BE2C (cell line): ENCODE results near the gene MSN.

Experiments used
- DNase-seq: peaks from one replicate; pipeline ENCODE4 v3.0.0-alpha.2; 2020
- H3K27me3 ChIP-seq: fragments of 250-450 bp; sonication (Bioruptor Pico); 2 replicates; pipeline ENCODE4 v1.5.1; 2020; ENCODE audit warnings: mild to moderate bottlenecking
- H3K36me3 ChIP-seq: fragments of 250-450 bp; sonication (Bioruptor Pico); 2 replicates; pipeline ENCODE4 v1.5.1; 2020; ENCODE audit warnings: mild to moderate bottlenecking
- H3K4me1 ChIP-seq: fragments of 250-450 bp; sonication (Bioruptor Pico); 2 replicates; pipeline ENCODE4 v1.5.1; 2020
- H3K4me3 ChIP-seq: 2 replicates; pipeline ENCODE4 v1.5.1; 2011; ENCODE audit warnings: low read depth, low read length
- H3K9me3 ChIP-seq: fragments of 250-450 bp; sonication (Bioruptor Pico); 2 replicates; pipeline ENCODE4 v1.5.1; 2020
- TF ChIP-seq, protein P1 (sequence below): IDR thresholded peaks from 2 replicates; pipeline ENCODE4 v1.5.1; 2012; ENCODE audit warnings: mild to moderate bottlenecking, low read depth, low read length

The MSN gene

GRCh38 chrX:65689377-65689776 lies 21.9 kb downstream of the MSN start:
- H3K9me3 ChIP-seq = no peaks in the 10 kb centered on the region

GRCh38 chrX:65690057-65690855 lies 22.8 kb downstream of the MSN start:
- Histone ChIP-seq H3K36me3 (no peaks in the 10 kb centered on the region), H3K9me3 (no peaks in the 10 kb centered on the region), H3K27me3 (no peaks in the 10 kb centered on the region), H3K4me3 (no peak overlapping the region), H3K4me1 (no peaks in the 10 kb centered on the region)
- DNase-seq = no peak
- TF ChIP-seq, protein P1, sequence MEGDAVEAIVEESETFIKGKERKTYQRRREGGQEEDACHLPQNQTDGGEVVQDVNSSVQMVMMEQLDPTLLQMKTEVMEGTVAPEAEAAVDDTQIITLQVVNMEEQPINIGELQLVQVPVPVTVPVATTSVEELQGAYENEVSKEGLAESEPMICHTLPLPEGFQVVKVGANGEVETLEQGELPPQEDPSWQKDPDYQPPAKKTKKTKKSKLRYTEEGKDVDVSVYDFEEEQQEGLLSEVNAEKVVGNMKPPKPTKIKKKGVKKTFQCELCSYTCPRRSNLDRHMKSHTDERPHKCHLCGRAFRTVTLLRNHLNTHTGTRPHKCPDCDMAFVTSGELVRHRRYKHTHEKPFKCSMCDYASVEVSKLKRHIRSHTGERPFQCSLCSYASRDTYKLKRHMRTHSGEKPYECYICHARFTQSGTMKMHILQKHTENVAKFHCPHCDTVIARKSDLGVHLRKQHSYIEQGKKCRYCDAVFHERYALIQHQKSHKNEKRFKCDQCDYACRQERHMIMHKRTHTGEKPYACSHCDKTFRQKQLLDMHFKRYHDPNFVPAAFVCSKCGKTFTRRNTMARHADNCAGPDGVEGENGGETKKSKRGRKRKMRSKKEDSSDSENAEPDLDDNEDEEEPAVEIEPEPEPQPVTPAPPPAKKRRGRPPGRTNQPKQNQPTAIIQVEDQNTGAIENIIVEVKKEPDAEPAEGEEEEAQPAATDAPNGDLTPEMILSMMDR = no peak

More at GRCh38 chrX:65689377-65689776, 21.9 kb downstream of the MSN start:
- Histone ChIP-seq H3K27me3 (no peaks in the 10 kb centered on the region), H3K4me1 (no peaks in the 10 kb centered on the region), H3K4me3 (no peak overlapping the region), H3K36me3 (no peaks in the 10 kb centered on the region)
- DNase-seq = no peak
- TF ChIP-seq, protein P1 = no peak

DNA sequence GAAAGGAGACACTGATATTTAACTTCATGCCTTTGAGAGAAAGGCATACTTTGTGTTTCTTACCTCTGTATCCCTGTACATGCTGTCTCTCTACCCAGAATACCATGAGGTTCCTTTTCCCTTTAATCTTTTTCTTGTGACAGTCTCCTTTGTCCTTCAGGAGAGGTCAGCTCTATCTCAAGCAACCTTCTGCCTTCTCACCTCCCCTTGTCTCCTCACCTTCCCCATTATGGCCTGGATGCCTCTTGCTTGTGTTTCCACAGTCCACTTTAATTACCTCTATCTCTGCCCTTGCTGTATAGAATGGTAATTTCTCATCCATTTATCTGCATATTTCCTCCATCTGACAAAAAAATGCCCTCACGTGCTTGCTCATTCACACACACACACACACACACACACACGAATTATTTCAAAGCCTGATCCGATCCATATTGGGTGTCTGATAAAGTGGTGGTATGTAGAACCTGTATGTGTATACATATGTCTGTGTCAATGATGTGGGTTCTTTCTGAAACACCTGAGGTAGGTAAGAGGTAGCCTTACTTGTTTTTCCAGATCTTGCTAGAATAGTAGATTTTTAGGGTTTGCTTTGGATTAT lies 28.5 kb downstream of the MSN start:
- no peaks in the 10 kb centered on the region for H3K4me1 ChIP-seq
- DNase-seq = no peak
- no peaks in the 10 kb centered on the region for H3K27me3 ChIP-seq
- TF ChIP-seq, protein P1 = no peak
- no peaks in the 10 kb centered on the region for H3K9me3 ChIP-seq
- H3K4me3 ChIP-seq = no peak overlapping the region
- H3K36me3 ChIP-seq = no peaks in the 10 kb centered on the region

DNA sequence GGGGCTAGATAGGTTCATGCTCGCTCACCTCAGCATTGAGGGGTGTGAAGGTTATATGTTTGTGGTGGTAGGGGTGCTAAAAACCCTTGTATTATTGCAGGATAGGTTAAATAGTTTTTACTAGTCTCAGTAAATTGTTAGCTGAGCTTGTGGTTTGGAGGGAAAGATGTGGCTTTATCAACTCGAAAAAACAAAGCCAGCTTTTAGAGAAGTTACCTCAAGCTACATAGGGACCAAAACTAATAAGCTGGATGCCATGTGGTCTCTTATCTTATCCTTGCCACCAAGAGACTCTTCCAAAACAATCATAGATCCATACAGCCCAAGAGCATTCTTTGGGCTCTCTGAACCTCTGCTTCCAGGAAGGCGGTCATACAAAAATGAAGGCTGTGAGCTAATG lies 29.2 kb downstream of the MSN start:
- DNase-seq = no peak
- TF ChIP-seq, protein P1 = no peak
- Histone ChIP-seq H3K9me3 (no peaks in the 10 kb centered on the region), H3K4me1 (no peaks in the 10 kb centered on the region), H3K36me3 (no peaks in the 10 kb centered on the region), H3K27me3 (no peaks in the 10 kb centered on the region), H3K4me3 (no peak overlapping the region)

DNA sequence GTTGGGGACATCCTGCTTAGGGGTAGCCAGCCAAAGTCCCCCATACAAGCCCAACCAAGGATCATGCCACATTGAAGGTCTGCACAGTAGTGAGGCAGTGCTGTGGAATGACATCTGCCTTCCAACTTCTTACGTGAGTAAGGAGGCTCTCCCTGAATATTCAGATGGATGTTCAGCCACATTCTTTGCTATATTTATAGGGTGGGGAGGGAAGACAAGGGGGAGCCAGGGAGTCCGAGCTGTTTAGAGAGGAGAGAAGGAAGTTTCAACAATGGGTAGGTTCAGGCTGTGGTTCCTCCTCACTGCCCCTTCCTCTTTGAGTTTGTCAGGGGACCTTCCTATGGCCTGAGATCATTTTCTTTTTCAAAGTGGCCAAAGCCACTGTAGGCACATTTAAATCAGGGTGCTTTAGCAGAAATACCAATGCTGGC lies 29.8 kb downstream of the MSN start:
- Histone ChIP-seq H3K9me3 (no peaks in the 10 kb centered on the region), H3K36me3 (no peaks in the 10 kb centered on the region), H3K4me3 (no peak overlapping the region), H3K27me3 (no peaks in the 10 kb centered on the region), H3K4me1 (no peaks in the 10 kb centered on the region)
- DNase-seq = no peak
- TF ChIP-seq, protein P1 = no peak
